Measurements from ENCODE around the gene KIF2A.
A peak's percentile ranks its signal among the peaks of the same experiment; 100 is the strongest.

Gene KIF2A

DNA sequence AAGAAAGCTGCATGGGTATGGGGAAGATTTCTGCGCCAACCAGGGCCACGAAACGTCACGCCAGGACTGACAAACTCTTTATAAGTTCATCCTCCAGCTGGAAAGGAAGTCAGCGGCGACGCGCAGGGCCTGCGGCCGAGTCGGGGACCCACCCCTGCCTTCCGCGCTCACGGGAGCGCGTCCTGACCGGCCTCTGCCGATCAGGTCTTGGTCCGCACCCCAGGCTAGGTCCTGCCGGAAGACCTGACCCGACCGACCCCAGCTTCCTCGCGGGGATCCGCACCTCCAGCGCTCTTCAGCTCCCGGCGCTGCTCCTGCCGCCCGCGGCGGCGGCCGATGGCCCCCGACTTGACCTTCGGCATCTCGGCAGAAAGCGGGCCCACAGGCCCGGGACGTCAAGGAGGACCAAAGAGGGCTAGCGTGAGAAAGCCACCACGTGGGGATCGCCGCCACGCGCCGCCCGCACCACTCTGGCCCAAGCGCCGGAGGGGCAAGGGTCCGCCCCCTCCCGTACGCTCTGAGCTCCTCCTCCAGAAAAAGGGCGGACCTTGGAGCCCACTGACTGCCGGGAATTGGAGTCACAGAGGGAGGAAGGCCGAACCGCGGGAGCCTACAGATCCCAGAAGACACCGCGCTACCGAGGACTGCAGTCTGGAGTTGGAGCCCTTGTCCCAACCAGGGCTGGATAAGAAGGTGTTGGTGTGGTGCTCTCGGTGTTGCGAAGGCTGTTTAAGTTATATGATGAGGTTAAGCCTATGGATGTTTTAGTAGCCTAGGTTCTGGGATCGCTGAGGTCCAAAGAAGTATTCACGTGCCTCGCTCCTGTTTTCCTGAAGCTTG is 97.6 kb downstream of the KIF2A start, which contains the start of gene DIMT1:
TSS of gene DIMT1 (minus strand) at position 495 of the 840 bp plus-strand sequence. CDS start at position 362, 133 bp downstream.
- no peak for TF ChIP-seq ZFX (IDR thresholded peaks at IDR 0.05; ENCODE audit: borderline replicate concordance)
- TF ChIP-seq, protein P1, sequence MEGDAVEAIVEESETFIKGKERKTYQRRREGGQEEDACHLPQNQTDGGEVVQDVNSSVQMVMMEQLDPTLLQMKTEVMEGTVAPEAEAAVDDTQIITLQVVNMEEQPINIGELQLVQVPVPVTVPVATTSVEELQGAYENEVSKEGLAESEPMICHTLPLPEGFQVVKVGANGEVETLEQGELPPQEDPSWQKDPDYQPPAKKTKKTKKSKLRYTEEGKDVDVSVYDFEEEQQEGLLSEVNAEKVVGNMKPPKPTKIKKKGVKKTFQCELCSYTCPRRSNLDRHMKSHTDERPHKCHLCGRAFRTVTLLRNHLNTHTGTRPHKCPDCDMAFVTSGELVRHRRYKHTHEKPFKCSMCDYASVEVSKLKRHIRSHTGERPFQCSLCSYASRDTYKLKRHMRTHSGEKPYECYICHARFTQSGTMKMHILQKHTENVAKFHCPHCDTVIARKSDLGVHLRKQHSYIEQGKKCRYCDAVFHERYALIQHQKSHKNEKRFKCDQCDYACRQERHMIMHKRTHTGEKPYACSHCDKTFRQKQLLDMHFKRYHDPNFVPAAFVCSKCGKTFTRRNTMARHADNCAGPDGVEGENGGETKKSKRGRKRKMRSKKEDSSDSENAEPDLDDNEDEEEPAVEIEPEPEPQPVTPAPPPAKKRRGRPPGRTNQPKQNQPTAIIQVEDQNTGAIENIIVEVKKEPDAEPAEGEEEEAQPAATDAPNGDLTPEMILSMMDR (IDR thresholded peaks at IDR 0.05) = no peak
- peak within 1 kb of the TSS; percentile 96 for H3K27ac ChIP-seq

DNA sequence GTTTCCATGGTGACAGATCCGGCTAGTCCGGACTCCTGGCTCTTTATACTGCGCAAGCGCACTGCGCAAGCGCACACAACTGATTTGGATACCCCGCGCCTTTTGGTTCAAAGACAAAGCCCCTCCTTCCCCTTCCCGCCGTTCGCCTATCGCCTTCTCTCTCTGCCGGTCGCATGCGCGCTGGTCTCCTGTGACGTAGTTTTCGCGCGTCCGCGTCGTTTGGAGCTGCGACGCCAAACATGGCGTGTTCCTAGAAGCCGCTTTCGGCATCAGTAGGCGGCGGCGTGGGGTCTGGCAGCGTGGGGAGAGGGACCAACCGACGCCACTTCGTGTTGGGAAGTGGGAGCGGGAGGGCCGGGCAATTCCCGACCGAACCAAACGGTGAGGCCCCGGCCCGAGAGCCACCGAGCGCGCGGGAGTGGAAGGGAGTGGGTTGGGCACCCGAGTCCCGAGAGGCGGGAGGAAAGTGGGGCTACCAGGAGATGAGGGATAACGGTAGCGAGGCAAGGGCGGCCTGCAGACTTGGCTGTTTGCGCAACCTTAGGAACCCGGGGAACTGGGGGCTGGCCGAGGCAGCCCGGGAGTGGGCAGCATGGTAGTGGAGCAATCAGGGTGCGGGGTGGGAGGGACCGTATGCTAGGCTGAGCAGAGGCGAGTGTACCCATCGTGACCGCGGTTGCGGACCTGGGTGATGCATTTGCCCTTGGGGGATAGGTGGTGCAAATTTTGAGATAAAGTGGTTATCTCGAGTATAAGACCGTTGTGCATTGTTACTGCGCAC is 106.7 kb downstream of the KIF2A start, which contains the start of gene IPO11:
TSS of gene IPO11 (plus strand) at position 215 of the 781 bp plus-strand sequence. CDS start 24,517 bp downstream, outside the sequence.
- no peak for TF ChIP-seq ZFX (IDR thresholded peaks at IDR 0.05; ENCODE audit: borderline replicate concordance)
- TF ChIP-seq, protein P1 (IDR thresholded peaks at IDR 0.05) = no peak
- peak within 1 kb of the TSS; percentile 94 for H3K27ac ChIP-seq

DNA sequence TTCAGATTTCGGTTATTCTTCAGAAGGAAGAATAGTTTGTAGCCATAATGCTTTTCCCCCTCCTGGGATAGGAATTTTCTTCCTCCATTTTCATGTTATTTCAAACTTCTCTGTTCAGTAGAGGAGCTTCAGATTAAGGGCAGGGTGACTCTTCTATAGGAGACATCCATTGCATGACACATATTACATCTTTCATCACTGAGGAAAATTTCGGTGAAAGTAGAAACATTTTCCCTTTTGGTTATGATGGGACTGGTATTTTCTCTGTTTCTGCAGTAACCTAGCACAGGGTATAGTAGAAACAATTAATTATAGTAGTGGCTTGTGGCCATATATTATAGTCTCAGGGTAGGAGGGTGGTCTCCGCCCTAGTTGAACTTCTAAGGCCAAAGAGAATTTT is 107.7 kb downstream of the KIF2A start:
- TF ChIP-seq ZFX (IDR thresholded peaks at IDR 0.05; ENCODE audit: borderline replicate concordance) = no peak
- TF ChIP-seq, protein P1 (IDR thresholded peaks at IDR 0.05) = no peak
- peak overlapping the region; percentile 94; the same call in 1 of the 2 replicates for H3K27ac ChIP-seq

DNA sequence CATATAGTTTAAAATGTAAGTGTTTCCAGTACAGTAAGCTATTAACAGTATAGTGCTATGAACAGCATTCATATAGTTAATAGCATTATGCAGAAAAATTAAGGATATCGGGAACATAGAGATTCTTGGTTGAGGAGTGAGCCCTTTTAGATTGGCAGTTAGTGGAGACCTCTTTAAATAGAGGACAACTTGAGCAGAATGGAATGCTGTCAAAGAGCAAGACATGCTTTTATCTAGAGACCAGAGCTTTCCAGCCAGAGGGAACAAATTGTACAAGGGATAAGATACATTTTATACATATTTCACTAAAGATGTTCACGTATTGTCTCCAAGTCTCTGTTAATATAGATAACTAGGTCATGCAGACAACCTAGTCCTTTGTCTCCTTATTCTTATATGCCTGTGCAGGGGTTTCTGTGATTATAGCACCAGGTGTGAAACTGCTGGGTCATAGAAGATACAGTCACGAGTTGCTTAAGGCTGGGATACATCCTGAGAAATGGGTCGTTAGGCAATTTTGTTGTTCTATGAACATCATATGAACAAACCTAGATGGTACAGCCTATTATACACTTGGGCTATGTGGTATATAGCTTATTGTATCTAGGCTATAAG is 112.6 kb downstream of the KIF2A start:
- no peak overlapping the region for H3K27ac ChIP-seq
- TF ChIP-seq ZFX (IDR thresholded peaks at IDR 0.05; ENCODE audit: borderline replicate concordance) = no peak
- TF ChIP-seq, protein P1 (IDR thresholded peaks at IDR 0.05) = no peak

DNA sequence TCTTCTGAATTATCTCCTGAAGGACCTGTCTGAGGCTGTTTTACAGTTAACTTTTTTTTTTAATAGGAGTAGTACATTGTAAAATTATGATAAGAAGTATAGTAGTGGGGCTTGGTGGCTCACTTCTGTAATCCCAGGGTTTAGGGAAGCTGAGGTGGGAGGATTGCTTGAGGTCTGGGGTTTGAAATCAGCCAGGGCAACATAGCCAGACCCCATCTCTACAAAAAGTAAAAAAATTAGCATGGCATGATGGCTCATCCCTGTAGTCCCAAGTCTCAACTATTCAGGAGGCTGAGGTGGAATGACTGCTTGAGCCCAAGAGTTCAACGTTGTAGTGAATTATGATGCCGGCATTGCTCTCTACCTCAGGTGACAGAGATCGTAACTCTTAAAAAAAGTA is 113.6 kb downstream of the KIF2A start:
- no peak overlapping the region for H3K27ac ChIP-seq
- TF ChIP-seq, protein P1 (IDR thresholded peaks at IDR 0.05) = no peak
- no peak for TF ChIP-seq ZFX (IDR thresholded peaks at IDR 0.05; ENCODE audit: borderline replicate concordance)

DNA sequence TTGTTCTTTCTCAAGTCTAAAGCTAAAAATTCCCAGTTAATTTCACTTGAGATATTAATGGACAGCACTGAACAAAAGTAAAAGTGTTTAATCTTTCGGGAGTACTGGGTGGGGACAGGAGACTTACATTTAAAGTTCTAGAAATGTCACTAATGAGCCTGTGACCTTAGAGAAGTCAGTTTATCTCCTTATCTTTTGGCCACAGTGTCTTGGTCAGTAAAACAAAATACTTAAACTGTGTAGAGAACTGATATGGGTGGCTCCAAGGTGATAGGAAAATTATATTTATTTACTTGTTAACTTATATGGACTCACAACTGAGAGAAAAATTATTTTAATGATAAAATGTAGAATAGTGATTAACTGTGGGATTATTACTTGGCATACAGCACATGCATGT is 115.4 kb downstream of the KIF2A start:
- no peak overlapping the region for H3K27ac ChIP-seq
- TF ChIP-seq ZFX (IDR thresholded peaks at IDR 0.05; ENCODE audit: borderline replicate concordance) = no peak
- TF ChIP-seq, protein P1 (IDR thresholded peaks at IDR 0.05) = no peak

All from 22Rv1 (cell line).